Parathyroid adenoma (tissue), 2 donors: Measurements from ENCODE around the gene CACNA1C.

Source experiments
- H2AFZ ChIP-seq: fragments of 300-600 bp; sonication (generic); one replicate; pipeline ENCODE4 v1.7.0; 2017; ENCODE audit warnings: antibody characterized with exemption, mild to moderate bottlenecking
- H3K27ac ChIP-seq: fragments of 300-600 bp; sonication (generic); one replicate; pipeline ENCODE4 v1.7.0; 2017
- H3K27me3 ChIP-seq: fragments of 300-600 bp; sonication (generic); one replicate; pipeline ENCODE4 v1.7.0; 2017; ENCODE audit warnings: low read length; ENCODE audit not compliant: control insufficient read depth, insufficient read depth
- H3K36me3 ChIP-seq: fragments of 300-600 bp; sonication (generic); one replicate; pipeline ENCODE4 v1.7.0; 2017; ENCODE audit warnings: low read length; ENCODE audit not compliant: control insufficient read depth, insufficient read depth
- H3K4me1 ChIP-seq: fragments of 300-600 bp; sonication (generic); one replicate; pipeline ENCODE4 v1.7.0; 2017; ENCODE audit warnings: control low read depth
- H3K4me2 ChIP-seq: fragments of 300-600 bp; sonication (generic); one replicate; pipeline ENCODE4 v1.7.0; 2017; ENCODE audit warnings: low read length
- H3K4me3 ChIP-seq: fragments of 300-600 bp; sonication (generic); one replicate; pipeline ENCODE4 v1.7.0; 2017; ENCODE audit warnings: low read depth, low read length
- H3K79me2 ChIP-seq: fragments of 300-600 bp; sonication (generic); one replicate; pipeline ENCODE4 v1.7.0; 2017; ENCODE audit warnings: control low read depth
- H3K9ac ChIP-seq: fragments of 300-600 bp; sonication (generic); one replicate; pipeline ENCODE4 v1.7.0; 2017; ENCODE audit warnings: mild to moderate bottlenecking
- H3K9me3 ChIP-seq: fragments of 300-600 bp; sonication (generic); one replicate; pipeline ENCODE4 v1.7.0; 2017; ENCODE audit warnings: low read length; ENCODE audit not compliant: control insufficient read depth
- TF ChIP-seq, protein P1 (sequence below): fragments of 300-600 bp; sonication (generic); IDR thresholded peaks from one replicate; pipeline ENCODE4 v1.7.0; 2017; ENCODE audit warnings: antibody characterized with exemption, mild to moderate bottlenecking
- donor health status: primary hyperparathyroidism.

The CACNA1C gene

DNA sequence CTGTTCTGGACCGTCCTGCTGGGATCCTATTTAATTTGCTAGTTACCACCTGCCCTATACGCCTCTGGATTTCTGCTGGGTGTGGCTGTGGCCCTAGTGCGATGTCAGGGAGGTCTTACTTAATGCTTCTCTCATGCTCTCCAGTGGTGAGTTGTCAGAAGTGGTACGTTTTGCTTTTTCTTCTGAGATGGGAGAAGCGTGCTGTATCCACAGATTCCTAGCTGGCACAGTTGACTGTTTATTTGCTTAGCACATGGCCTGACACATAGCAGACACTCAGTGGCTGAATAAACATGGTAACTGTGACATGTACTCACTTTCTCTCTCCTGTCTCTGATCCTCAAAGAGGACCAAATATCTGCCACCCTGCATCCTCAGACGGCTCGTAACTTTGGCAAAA, 107.3 kb downstream of the CACNA1C start:
- Histone ChIP-seq H3K9ac (no peak overlapping the region), H3K4me1 (no peaks in the 10 kb centered on the region), H3K27ac (no peak overlapping the region), H3K27me3 (no peaks in the 10 kb centered on the region), H2AFZ (no peak overlapping the region), H3K36me3 (no peaks in the 10 kb centered on the region), H3K4me2 (no peak overlapping the region), H3K4me3 (no peak overlapping the region), H3K79me2 (no peaks in the 10 kb centered on the region), H3K9me3 (no peaks in the 10 kb centered on the region)
- TF ChIP-seq, protein P1, sequence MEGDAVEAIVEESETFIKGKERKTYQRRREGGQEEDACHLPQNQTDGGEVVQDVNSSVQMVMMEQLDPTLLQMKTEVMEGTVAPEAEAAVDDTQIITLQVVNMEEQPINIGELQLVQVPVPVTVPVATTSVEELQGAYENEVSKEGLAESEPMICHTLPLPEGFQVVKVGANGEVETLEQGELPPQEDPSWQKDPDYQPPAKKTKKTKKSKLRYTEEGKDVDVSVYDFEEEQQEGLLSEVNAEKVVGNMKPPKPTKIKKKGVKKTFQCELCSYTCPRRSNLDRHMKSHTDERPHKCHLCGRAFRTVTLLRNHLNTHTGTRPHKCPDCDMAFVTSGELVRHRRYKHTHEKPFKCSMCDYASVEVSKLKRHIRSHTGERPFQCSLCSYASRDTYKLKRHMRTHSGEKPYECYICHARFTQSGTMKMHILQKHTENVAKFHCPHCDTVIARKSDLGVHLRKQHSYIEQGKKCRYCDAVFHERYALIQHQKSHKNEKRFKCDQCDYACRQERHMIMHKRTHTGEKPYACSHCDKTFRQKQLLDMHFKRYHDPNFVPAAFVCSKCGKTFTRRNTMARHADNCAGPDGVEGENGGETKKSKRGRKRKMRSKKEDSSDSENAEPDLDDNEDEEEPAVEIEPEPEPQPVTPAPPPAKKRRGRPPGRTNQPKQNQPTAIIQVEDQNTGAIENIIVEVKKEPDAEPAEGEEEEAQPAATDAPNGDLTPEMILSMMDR: no peak

DNA sequence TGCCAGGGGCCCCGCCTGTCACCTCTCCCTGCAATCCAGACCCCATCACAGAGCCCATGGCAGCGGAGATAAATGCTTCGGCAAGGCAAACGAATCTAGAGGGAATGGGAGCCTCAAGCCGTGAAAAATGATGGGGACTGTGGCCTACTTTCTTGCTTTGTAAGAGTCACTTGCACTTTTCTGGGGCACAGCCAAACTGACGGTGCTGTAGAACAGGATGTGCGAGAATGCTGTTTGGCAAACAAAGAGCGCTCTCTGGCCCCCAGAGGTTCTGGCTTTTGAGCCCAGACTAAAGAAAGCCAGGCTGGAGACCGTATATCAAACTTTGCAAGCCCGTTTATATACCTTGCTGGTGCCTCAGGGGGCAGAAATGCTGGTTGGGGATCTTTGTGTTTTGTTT, 108.7 kb downstream of the CACNA1C start:
- TF ChIP-seq, protein P1: no peak
- no peaks in the 10 kb centered on the region for H3K27me3 ChIP-seq
- no peaks in the 10 kb centered on the region for H3K79me2 ChIP-seq
- no peak overlapping the region for H3K4me2 ChIP-seq
- H2AFZ ChIP-seq: no peak overlapping the region
- H3K4me1 ChIP-seq: no peaks in the 10 kb centered on the region
- H3K27ac ChIP-seq: no peak overlapping the region
- H3K9me3 ChIP-seq: no peaks in the 10 kb centered on the region
- no peak overlapping the region for H3K9ac ChIP-seq
- no peak overlapping the region for H3K4me3 ChIP-seq
- H3K36me3 ChIP-seq: no peaks in the 10 kb centered on the region

DNA sequence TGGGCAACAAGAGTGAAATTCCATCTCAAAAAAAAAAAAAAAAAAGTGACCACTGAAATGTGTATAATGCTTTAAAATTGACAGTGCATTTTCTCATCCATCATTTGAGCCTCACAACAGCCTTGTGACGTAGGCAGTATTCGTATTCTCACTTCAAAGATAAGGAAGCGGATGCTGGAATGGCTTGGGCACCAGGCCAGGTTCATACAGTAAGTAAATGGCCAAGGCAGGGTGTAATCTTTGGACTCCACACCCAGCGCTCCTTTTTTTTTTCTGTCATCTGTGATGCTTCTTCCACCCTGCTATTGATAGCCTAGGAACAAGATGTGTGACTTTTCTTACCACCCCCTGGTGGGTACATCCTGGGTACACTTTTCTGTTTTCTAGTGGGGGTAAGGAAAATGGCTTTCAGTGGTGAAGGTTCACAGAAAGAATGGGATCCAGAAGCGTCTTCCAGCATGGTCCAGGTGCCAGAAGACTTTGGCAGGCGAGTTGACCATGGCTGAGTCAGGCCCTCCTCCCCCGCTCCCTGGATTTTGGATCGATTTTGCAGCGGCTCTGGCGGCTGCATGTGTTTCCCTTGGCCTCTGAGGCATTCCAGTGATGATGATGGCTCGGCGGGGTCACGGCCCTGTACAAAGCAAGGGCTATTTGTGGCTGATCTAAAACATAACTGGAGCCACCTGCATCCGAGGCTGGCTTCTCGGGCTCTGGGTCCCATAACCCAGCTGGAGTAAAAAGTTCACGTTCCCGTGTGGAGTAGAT, 110.6 kb downstream of the CACNA1C start:
- H3K27me3 ChIP-seq: no peaks in the 10 kb centered on the region

DNA sequence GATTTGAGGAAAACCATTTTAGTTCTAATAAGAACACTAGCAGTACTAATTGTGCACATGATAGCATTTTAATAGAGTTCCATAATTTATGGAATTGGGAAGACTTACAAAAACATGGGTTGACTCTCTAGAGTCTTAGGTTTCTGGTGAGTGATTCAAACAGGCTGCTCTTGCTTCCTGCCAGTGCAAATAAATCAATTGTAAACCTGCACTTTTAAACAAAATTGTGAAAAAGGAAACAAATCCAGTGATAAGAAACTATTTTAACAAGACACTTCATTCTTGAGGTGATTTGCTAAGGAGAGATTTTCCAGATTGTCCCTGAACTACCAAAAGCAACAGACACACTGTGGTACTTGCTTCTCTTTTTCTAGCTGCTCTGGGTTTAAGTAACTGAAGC, 112.2 kb downstream of the CACNA1C start:
- H3K4me3 ChIP-seq: no peak overlapping the region
- no peaks in the 10 kb centered on the region for H3K79me2 ChIP-seq
- no peaks in the 10 kb centered on the region for H3K9me3 ChIP-seq
- H3K4me1 ChIP-seq: no peaks in the 10 kb centered on the region
- H2AFZ ChIP-seq: no peak overlapping the region
- H3K9ac ChIP-seq: no peak overlapping the region
- H3K27ac ChIP-seq: no peak overlapping the region
- H3K27me3 ChIP-seq: no peaks in the 10 kb centered on the region
- TF ChIP-seq, protein P1: no peak
- no peaks in the 10 kb centered on the region for H3K36me3 ChIP-seq
- no peak overlapping the region for H3K4me2 ChIP-seq

More for the DNA sequence above, 110.6 kb downstream of the CACNA1C start:
- H3K27ac ChIP-seq: peak overlapping the region; percentile 46
- H2AFZ ChIP-seq: no peak overlapping the region
- H3K4me2 ChIP-seq: no peak overlapping the region
- TF ChIP-seq, protein P1: no peak
- H3K4me3 ChIP-seq: no peak overlapping the region
- no peaks in the 10 kb centered on the region for H3K36me3 ChIP-seq
- H3K4me1 ChIP-seq: no peaks in the 10 kb centered on the region
- H3K9me3 ChIP-seq: no peaks in the 10 kb centered on the region
- H3K9ac ChIP-seq: no peak overlapping the region
- no peaks in the 10 kb centered on the region for H3K79me2 ChIP-seq

DNA sequence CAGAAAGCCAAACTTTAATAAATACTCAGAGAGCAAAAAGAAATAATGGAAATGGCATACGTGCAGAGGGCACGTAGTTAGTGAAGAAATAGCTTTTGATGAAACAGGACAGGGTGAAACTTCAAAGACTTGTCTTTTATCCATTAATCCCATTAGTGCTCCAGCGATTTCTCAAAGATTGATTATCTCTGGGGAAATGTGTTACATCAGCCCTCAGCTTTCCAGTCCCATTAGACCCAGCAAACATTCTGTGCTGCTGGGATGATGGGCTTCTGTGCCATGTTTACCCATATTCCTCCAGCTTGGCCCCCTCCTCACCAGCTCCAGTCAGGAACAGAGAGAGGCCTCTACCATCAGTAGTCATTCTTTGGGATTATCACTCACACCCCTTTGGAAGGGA, 113.1 kb downstream of the CACNA1C start:
- Histone ChIP-seq H3K4me1 (no peaks in the 10 kb centered on the region), H3K4me2 (no peak overlapping the region), H3K4me3 (no peak overlapping the region), H3K9ac (no peak overlapping the region), H3K9me3 (no peaks in the 10 kb centered on the region), H3K79me2 (no peaks in the 10 kb centered on the region), H3K36me3 (no peaks in the 10 kb centered on the region), H3K27me3 (no peaks in the 10 kb centered on the region), H3K27ac (no peak overlapping the region), H2AFZ (no peak overlapping the region)
- TF ChIP-seq, protein P1: no peak
